NCI-H2171 (cell line): ENCODE measurements around the gene ARHGAP40.
"Not testable (repeated sequence)": the region's sequence is repeated elsewhere in the genome, so short reads cannot be mapped to it uniquely, and the experiment has no call there.

Experiments used
- DNase-seq: peaks from one replicate; lab custom pipeline; 2025; lab: John Stamatoyannopoulos, UW

ARHGAP40 gene

GRCh38 chr20:38588303-38588702, 13.3 kb upstream of the ARHGAP40 start:
- DNase-seq, result no peak

- DNase-seq, result no peak
Observed at GRCh38 chr20:38589351-38589750, 12.3 kb upstream of the ARHGAP40 start.

GRCh38 chr20:38589967-38590675, 11.5 kb upstream of the ARHGAP40 start:
- DNase-seq, result no peak

- DNase-seq, result no peak
Observed at GRCh38 chr20:38590676-38591473, 10.7 kb upstream of the ARHGAP40 start.

- DNase-seq, result no peak
Observed at GRCh38 chr20:38591474-38592410, 9.9 kb upstream of the ARHGAP40 start.

DNA sequence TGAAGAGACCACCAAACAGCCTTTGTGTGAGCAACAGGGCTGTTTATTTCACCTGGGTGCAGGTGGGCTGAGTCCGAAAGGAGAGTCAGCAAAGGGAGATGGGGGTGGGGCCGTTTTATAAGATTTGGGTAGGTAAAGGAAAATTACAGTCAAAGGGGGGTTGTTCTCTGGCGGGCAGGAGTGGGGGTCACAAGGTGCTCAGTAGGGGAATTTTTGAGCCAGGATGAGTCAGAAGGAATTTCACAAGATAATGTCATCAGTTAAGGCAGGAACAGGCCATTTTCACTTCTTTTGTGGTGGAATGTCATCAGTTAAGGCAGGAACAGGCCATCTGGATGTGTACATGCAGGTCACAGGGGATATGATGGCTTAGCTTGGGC, 9.2 kb upstream of the ARHGAP40 start:
- not testable (repeated sequence) for DNase-seq

GRCh38 chr20:38594281-38594680, 7.3 kb upstream of the ARHGAP40 start:
- not testable (repeated sequence) for DNase-seq

DNA sequence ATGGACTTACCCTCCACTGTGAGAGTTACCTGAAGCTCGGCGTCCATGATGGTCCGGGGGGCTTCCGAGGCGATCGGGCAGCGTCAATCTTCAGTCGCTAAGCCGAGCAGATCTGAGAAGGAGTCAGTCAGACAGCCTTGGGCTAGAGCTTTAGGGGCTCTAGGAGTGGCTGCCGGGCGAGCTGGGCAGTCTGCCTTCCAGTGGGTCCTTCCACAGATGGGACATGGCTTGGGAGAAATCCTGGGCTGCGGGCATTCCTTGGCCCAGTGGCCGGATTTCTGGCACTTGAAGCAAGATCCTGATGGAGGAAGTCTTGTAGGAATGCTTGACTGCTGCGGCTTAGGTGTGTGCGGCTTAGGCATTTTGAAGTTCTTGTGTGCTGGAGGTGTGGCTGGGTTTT, 5.7 kb upstream of the ARHGAP40 start:
- DNase-seq, result not testable (repeated sequence)

- no peak for DNase-seq
Observed at GRCh38 chr20:38599410-38599882, 2.2 kb upstream of the ARHGAP40 start.

DNA sequence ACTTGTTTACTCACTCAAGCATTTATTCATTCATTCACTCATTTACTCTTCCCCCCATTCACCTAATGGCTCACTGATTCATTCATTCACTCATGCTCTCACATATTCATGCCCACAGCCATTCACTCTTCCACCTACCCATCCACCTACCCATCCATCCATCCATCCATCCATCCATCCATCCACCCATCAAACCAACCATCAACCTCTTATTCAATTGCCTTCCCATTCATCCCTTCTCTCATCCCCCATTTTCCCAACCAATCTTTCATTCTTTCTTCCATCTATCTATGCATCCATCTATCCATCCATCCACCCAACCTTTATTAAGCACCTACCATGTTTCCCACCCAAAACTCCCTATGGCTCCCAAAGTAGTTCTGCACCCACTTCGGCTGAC, 1.6 kb upstream of the ARHGAP40 start:
- no peak for DNase-seq

DNA sequence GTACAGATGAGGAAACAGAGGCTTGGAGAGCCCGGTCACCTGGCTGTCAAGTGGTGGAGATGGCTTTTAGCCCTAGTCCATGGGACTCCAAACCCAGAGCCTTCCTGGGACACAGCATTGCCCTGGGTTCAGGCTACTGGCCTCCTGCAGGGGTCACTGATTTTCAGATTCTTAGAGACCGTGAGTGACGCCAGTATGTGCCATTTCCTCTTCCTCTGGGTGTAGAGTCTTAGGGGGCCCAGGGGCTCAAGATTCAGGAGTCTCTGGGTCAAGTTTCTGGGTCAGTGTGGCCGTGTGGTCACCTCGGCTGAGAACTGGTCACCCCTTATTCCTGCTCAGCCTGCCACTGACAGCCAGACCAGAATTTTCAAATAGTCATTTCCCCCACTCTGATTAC, 574 bp downstream of the ARHGAP40 start:
- DNase-seq, result no peak

GRCh38 chr20:38603286-38603685, 1.7 kb downstream of the ARHGAP40 start:
- DNase-seq, result no peak

DNA sequence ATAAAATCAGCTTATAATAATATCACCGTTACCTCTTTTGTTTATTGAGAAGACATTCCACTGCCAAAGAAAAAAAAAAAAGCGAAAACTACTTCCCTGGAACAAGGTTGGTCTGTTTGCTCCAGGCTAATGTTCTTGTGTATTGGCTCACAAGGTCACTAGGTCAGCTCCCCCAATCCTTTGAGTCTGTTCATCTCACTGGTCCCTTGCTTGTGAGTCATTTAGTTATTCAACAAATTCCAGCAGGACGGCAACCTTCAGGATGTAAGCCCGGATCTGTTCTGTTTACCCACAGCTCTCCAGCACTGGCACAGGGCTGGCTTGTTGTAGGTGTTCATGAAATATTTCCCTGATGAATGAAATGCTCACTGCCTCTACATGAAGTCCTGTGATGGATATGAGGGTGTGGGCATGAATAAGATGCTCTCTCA, 3.3 kb downstream of the ARHGAP40 start:
- DNase-seq, result no peak

- DNase-seq, result no peak
Observed at GRCh38 chr20:38607351-38607750, 5.7 kb downstream of the ARHGAP40 start.

GRCh38 chr20:38608188-38608587, 6.6 kb downstream of the ARHGAP40 start:
- DNase-seq, result no peak

DNA sequence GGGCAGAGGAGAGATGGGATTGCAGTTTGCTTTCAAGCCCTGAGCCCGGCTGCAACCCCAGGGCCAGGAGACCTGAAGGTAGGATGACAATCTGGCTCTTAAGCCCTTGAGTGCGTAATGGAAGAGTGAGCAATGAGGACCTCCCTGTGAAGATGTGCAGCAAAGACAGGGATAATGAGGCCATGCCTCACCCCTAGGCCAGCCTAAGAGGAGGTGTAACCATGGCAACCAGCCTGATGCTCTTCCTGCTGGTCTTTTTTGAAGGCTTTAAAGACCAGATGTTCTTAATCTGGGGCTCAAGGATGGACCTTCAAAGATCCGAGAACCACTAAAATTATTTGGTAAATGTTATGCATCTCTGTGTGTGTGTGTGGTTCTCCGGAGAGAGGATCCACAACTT, 8.2 kb downstream of the ARHGAP40 start:
- no peak for DNase-seq

DNA sequence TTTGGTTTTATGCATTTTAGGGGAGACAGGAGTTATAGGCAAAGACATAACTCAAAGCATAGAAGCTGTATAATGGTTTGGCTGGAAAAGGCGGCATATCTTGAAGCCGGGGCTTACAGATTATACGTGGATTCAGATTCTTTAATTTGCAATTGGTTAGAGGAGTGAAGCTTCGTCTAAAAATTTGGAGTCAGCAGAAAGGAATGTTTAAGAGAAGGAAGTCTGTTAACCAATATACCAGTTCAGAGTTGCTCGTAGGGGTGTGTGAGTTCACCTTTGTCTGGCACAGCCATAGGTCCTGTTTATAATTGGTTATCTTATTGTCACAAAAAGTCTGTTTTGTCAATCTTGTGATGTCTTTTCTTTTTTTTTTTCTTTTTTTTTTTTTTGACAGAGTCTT, 8.9 kb downstream of the ARHGAP40 start:
- no peak for DNase-seq

- DNase-seq, result no peak
Observed at GRCh38 chr20:38612751-38613515, 11.3 kb downstream of the ARHGAP40 start.

GRCh38 chr20:38615283-38615682, 13.7 kb downstream of the ARHGAP40 start:
- DNase-seq, result no peak

GRCh38 chr20:38616457-38616856, 14.8 kb downstream of the ARHGAP40 start:
- no peak for DNase-seq

GRCh38 chr20:38617011-38617829, 15.6 kb downstream of the ARHGAP40 start:
- DNase-seq, result no peak
